D721Med (cell line): Measurements from ENCODE around the gene ECHS1.

Experiments
- DNase-seq: peaks from one replicate; pipeline ENCODE4 v3.0.0; 2011; ENCODE audit warnings: low spot score; ENCODE audit not compliant: insufficient read length
- FAIRE-seq: peaks from 2 replicates; lab custom pipeline; 2011; peaks lifted over from hg19 to GRCh38; lab: Jason Lieb, UNC
- TF ChIP-seq, protein P1 (sequence below): IDR thresholded peaks from 2 replicates; pipeline ENCODE4 v1.5.1; 2012; ENCODE audit warnings: mild to moderate bottlenecking, control low read depth; ENCODE audit not compliant: insufficient read depth; ENCODE audit errors: missing control alignments

The ECHS1 gene

DNA sequence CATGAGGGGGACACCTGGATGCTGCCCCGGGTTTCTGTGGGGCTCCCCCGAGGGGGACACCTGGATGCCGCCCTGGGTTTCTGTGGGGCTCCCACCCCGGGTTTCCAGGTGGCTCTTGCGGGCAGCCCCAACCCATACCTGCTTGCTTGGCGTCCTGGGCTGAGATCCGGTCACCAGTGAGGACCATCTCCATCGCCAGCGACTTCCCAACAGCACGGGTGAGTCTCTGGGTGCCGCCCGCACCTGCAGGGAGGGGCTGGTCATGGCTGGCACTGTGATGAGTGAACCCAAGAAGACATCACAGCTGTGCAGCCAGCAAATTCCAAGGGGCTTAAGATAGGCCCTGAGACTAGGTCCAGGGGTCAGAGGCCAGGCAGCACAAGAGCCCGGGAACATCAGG lies 6.4 kb downstream of the ECHS1 start:
- DNase-seq (no peak), FAIRE-seq (no peak)
- TF ChIP-seq, protein P1, sequence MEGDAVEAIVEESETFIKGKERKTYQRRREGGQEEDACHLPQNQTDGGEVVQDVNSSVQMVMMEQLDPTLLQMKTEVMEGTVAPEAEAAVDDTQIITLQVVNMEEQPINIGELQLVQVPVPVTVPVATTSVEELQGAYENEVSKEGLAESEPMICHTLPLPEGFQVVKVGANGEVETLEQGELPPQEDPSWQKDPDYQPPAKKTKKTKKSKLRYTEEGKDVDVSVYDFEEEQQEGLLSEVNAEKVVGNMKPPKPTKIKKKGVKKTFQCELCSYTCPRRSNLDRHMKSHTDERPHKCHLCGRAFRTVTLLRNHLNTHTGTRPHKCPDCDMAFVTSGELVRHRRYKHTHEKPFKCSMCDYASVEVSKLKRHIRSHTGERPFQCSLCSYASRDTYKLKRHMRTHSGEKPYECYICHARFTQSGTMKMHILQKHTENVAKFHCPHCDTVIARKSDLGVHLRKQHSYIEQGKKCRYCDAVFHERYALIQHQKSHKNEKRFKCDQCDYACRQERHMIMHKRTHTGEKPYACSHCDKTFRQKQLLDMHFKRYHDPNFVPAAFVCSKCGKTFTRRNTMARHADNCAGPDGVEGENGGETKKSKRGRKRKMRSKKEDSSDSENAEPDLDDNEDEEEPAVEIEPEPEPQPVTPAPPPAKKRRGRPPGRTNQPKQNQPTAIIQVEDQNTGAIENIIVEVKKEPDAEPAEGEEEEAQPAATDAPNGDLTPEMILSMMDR, result no peak

DNA sequence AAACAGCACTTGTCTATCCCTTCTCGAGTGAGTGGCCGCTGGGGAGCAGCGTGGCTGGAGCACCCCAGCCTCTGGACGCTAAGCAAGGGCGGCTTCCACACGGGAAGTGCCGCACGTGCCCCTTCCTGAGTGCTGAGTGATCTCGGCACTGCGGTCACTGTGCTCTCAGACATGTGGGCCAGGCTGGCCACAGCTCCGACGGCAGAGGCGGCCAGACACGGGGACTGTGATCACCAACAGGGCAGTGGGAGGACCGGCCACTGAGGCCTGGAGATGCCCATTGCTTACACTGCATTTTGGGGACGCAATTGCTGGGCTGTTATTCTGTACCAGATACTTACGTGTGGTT lies 7.0 kb downstream of the ECHS1 start:
- FAIRE-seq (no peak), DNase-seq (no peak)
- TF ChIP-seq, protein P1, result no peak

DNA sequence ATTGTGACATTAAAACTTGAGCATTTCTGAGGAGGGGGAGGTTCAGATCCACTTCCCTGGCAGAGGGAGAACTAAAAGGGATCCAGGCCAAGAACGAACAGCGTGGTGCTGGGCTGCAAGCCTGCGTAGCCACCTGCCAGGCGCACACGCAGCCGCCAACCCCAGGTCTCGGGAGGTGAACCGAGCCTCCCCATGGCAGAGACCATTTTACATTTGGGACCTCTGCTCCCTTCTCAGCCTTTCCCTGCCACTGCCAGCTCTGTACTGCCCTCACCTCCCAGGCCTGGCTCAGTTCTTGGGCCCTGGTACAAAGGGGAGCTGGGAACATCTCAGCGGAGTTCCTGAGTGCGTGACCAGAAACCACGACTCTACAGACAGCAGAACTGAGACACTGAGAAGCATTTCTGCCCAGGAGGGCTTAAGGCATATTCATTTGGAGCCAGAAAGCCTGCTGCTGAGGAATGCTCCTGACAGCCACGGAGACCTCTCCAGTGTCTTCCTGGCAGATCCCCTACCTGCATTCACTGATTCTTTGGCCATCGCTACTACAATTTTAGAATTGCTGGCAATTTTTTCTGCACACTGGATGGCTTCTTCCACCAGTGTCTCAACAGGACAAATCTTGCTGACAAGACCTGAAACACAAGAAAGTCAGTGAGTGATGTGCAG lies 7.6 kb downstream of the ECHS1 start:
- TF ChIP-seq, protein P1, result no peak
- FAIRE-seq (no peak), DNase-seq (no peak)

DNA sequence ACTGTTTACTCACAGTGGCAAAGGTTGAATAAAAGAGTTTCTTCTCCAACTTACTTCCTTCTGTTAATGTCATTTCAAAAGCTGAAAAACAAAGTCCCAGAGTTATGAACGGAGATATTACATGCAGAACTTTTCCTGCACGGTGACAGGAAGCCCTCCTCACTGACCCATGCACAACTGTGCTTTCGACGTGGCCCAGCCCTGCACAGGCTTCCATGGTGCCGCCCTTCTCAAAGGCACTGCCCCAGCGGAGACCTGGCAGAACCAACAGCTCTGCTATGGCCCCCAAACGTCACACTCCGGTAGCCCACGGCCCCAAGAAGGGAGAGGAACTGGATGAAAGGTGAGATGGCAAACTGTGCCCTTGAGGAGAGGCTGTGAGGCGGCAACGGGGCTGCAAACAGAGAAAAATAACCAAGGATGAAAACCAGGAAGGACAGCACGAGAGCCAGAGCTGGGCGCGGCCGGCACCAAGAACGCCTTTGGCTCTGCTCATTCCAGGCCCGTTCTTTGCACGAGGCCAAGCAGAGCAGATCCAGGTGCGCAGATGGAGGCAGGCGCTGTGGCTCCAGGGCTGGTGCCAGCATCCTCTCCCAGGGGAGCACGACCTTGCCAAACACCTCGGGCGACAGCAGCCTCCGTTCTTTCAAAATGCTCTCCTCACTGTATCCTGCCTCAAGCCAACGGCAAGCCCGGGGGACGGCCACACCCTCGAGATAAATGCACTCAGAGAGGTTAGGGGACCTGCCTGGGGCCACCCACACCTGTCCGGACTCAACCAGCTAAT lies 8.3 kb downstream of the ECHS1 start:
- TF ChIP-seq, protein P1, result no peak
- FAIRE-seq (no peak), DNase-seq (no peak)

DNA sequence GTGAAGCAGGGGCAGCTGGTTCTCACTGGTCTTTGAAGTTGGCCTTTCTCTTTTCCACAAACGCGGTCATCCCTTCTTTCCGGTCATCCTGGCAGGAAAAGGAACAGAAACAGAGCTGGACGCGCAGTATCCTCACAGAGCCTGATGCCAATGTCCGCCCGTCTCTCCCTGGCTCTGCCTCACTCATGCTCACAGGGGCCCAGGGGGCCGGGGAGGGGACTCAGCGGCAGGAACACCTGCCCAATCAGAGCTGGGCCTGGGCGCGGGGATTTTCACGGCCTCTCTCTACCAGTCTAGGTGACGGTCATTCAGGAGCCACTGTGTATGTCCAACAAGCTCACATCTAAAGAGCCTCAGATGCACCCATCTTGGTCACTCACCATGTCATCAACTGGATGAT lies 10.3 kb downstream of the ECHS1 start:
- DNase-seq (no peak), FAIRE-seq (no peak)
- TF ChIP-seq, protein P1, result no peak

DNA sequence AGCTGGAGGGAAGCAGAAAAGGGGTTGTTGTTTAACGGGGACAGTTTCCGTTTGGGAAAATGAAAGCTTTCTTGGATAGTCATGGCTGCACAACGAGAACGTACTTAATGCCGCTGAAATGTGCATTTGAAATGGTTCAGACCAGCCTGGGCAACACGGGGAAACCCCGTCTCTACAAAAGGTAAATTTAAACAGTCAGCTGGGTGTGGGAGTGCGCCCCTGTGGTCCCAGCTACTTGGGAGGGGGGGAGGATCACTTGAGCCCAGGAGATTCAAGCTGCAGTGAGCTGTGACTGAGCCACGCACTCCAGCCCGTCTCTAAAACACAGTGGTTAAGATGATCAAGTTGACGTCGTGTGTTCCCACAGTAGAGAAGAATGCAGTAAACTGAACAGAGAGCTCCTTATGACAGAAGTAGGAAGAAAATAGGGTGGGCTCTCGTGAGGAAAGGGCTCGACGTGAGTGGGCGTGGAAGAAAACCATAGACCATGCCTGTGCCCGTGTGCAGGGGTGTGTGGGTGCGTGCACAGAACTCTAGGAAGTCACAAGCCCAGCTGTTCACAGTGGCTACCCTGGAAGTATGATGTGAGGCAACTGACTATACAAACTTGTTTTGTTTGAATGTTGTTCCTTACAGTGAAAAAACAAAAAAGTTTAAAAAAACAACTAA lies 11.2 kb downstream of the ECHS1 start:
- DNase-seq (no peak), FAIRE-seq (no peak)
- TF ChIP-seq, protein P1, result no peak
